PC-9 (cell line): ENCODE data around the gene EXOC2. TPM values are rescaled to one million over a fixed set of nuclear protein-coding genes. Genes with fewer than 3 reads are reported as not detected.

Experiments
- BruUV-seq: library from RNA; stranded (reverse); fragments of 400-500 nt; replicated peaks from 2 replicates; lab custom pipeline; 2021; lab: Mats Ljungman, UMichigan
- CTCF ChIA-PET: fragments of 300-600 bp; sonication (Branson Sonifier 250); formaldehyde crosslinking; loops from one replicate; lab custom pipeline; 2022; ENCODE audit warnings: antibody characterized with exemption; lab: Charles Lee
- POLR2A ChIA-PET: fragments of 300-600 bp; sonication (Branson Sonifier 250); formaldehyde crosslinking; loops from one replicate; lab custom pipeline; 2022; ENCODE audit warnings: antibody characterized with exemption; ENCODE audit not compliant: unreplicated experiment; lab: Charles Lee
- DNase-seq, 2 experiments: peaks; one replicate each; pipeline versions ENCODE4 v3.0.0 to v3.0.0-alpha.2; 2015 to 2022; ENCODE audit warnings: mixed read lengths in 1 of 2
- H2AFZ ChIP-seq: fragments of 200-600 bp; sonication (generic); 2 replicates; pipeline ENCODE4 v1.8.1; 2017; ENCODE audit warnings: antibody characterized with exemption
- H3F3A ChIP-seq: fragments of 200-600 bp; sonication (generic); 2 replicates; pipeline ENCODE4 v1.8.1; 2017; ENCODE audit warnings: antibody characterized with exemption, mild to moderate bottlenecking, low read depth; ENCODE audit not compliant: insufficient read depth
- H3K27ac ChIP-seq: fragments of 200-600 bp; sonication (generic); 2 replicates; pipeline ENCODE4 v1.6.1; 2016; ENCODE audit warnings: mixed run types
- H3K27me3 ChIP-seq: fragments of 200-600 bp; sonication (generic); 2 replicates; pipeline ENCODE4 v1.6.1; 2016; ENCODE audit warnings: low read depth, mixed run types; ENCODE audit not compliant: insufficient read depth
- H3K36me3 ChIP-seq: fragments of 200-600 bp; sonication (generic); 2 replicates; pipeline ENCODE4 v1.6.1; 2016; ENCODE audit warnings: low read depth, mixed run types
- H3K4me1 ChIP-seq: fragments of 200-600 bp; sonication (generic); replicated peaks from 2 replicates; pipeline ENCODE4 v1.6.1; 2016; ENCODE audit warnings: mixed run types; ENCODE audit not compliant: insufficient read depth
- H3K4me2 ChIP-seq: fragments of 200-600 bp; sonication (generic); 2 replicates; pipeline ENCODE4 v1.6.1; 2017; ENCODE audit warnings: mixed run types
- H3K4me3 ChIP-seq: fragments of 200-600 bp; sonication (generic); 2 replicates; pipeline ENCODE4 v1.6.1; 2016; ENCODE audit warnings: mixed run types
- H3K79me2 ChIP-seq: fragments of 200-600 bp; sonication (generic); 2 replicates; pipeline ENCODE4 v1.6.1; 2017; ENCODE audit warnings: low read depth, mixed run types
- H3K9me2 ChIP-seq: fragments of 200-600 bp; sonication (generic); 2 replicates; pipeline ENCODE4 v1.8.1; 2017; ENCODE audit warnings: mild to moderate bottlenecking; ENCODE audit not compliant: insufficient read depth
- H3K9me3 ChIP-seq: fragments of 200-600 bp; sonication (generic); 2 replicates; pipeline ENCODE4 v1.8.1; 2016; ENCODE audit warnings: low read depth; ENCODE audit not compliant: insufficient read depth
- H4K20me1 ChIP-seq: fragments of 200-600 bp; sonication (generic); 2 replicates; pipeline ENCODE4 v1.8.1; 2017; ENCODE audit not compliant: insufficient read depth
- CTCF ChIP-seq: fragments of 200-600 bp; sonication (generic); conservative IDR thresholded peaks from 2 replicates; pipeline ENCODE4 v1.6.1; 2017; ENCODE audit warnings: mixed run types, antibody characterized with exemption, mild to moderate bottlenecking, moderate library complexity
- EZH2 ChIP-seq: fragments of 200-600 bp; sonication (generic); IDR thresholded peaks from 2 replicates; pipeline ENCODE4 v1.8.0; 2017; ENCODE audit warnings: antibody characterized with exemption, low read depth
- intact Hi-C: fragments of 100-400 bp; cut with micrococcal nuclease; formaldehyde crosslinking; loops from one replicate; pipeline ENCODE4 v1.10.0; 2022; ENCODE audit not compliant: unreplicated experiment
- total RNA-seq: library from RNA; stranded (reverse); gene quantifications from 2 replicates; pipeline ENCODE4 v1.2.3, GENCODE V29; 2021

EXOC2 gene
- total RNA-seq, 1 experiment from 2014 or later = 28.2 TPM

- Histone ChIP-seq H3K36me3 (no peaks in the 10 kb centered on the region), H3K4me1 (no peaks in the 10 kb centered on the region), H3K9me3 (no peaks in the 10 kb centered on the region), H3K9me2 (no peaks in the 10 kb centered on the region), H2AFZ (no peak overlapping the region), H3K4me3 (no peak overlapping the region), H4K20me1 (no peaks in the 10 kb centered on the region), H3F3A (no peaks in the 10 kb centered on the region), H3K27ac (no peak overlapping the region), H3K4me2 (no peak overlapping the region), H3K79me2 (no peaks in the 10 kb centered on the region), H3K27me3 (peaks cover 35% of the 10 kb centered on the region)
- no peak for TF ChIP-seq EZH2
- no peak for TF ChIP-seq CTCF
- ChIA-PET POLR2A (no interaction called here), CTCF (no interaction called here)
- DNase-seq = no peak
- no TSS peak for BruUV-seq
- intact Hi-C loops = no loop called here
These were observed 237.8 kb downstream of the EXOC2 start for GRCh38 chr6:455006-455585.

GRCh38 chr6:454148-454991 is 238.6 kb downstream of the EXOC2 start:
- H3K27me3 ChIP-seq = peaks cover 35% of the 10 kb centered on the region
- H4K20me1 ChIP-seq = no peaks in the 10 kb centered on the region
- no peaks in the 10 kb centered on the region for H3F3A ChIP-seq
- no peak overlapping the region for H3K27ac ChIP-seq
- H3K79me2 ChIP-seq = no peaks in the 10 kb centered on the region
- no peak overlapping the region for H3K4me2 ChIP-seq
- H3K36me3 ChIP-seq = no peaks in the 10 kb centered on the region
- ChIA-PET POLR2A (interaction anchor here (0.7 kb wide), 1 partner anchor 530 kb away, joined by 3 read pairs; no protein-coding TSS in a partner anchor), CTCF (no interaction called here)
- no peak for DNase-seq
- BruUV-seq = no TSS peak
- no peak for TF ChIP-seq CTCF
- no peak for TF ChIP-seq EZH2
- no peak overlapping the region for H2AFZ ChIP-seq
- H3K9me2 ChIP-seq = no peaks in the 10 kb centered on the region
- H3K4me1 ChIP-seq = no peaks in the 10 kb centered on the region
- H3K9me3 ChIP-seq = no peaks in the 10 kb centered on the region
- H3K4me3 ChIP-seq = no peak overlapping the region
- intact Hi-C loops = no loop called here

- Histone ChIP-seq H3K9me2 (no peaks in the 10 kb centered on the region), H4K20me1 (no peaks in the 10 kb centered on the region), H3K4me3 (no peak overlapping the region), H3K27ac (no peak overlapping the region), H3K79me2 (no peaks in the 10 kb centered on the region), H3F3A (no peaks in the 10 kb centered on the region), H3K9me3 (no peaks in the 10 kb centered on the region), H3K36me3 (no peaks in the 10 kb centered on the region), H3K4me2 (no peak overlapping the region), H2AFZ (no peak overlapping the region), H3K27me3 (peaks cover 35% of the 10 kb centered on the region), H3K4me1 (no peaks in the 10 kb centered on the region)
- intact Hi-C loops = no loop called here
- ChIA-PET CTCF (interaction anchor here (0.6 kb wide), 1 partner anchor 17 kb away, joined by 3 read pairs; no protein-coding TSS in a partner anchor), POLR2A (interaction anchor here (0.7 kb wide), 1 partner anchor 531 kb away, joined by 3 read pairs; no protein-coding TSS in a partner anchor)
- BruUV-seq = no TSS peak
- no peak for TF ChIP-seq EZH2
- no peak for TF ChIP-seq CTCF
- no peak for DNase-seq
These were observed 239.8 kb downstream of the EXOC2 start for GRCh38 chr6:453152-453551.
